ENCODE results near the gene CUEDC1. TPM values are rescaled to one million over a fixed set of nuclear protein-coding genes. Genes with fewer than 3 reads are reported as not detected.
"Not testable (repeated sequence)": the region's sequence is repeated elsewhere in the genome, so short reads cannot be mapped to it uniquely, and the experiment has no call there.

The CUEDC1 gene
- polyA plus RNA-seq, 1 donor: 48.8 TPM

DNA sequence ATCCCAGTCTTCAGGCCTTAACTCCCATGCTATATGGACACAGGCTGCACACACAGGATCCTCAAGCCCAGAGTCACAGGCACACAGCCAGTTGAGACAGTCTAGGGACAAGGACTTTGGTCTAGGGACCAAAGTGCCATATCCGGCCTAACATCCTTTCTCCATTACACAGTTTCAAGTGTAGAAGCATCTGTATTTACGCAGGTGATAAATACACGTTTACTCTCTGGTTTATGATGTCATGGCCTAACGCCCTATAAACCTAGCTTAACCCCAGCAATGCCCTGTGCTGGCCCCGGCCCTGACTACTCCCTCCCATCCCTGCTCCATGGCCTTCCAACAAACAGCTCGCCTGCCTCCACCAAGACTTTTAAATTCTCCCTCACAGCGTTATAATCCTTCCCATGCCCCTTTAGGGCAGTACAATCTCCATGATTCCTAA, 17.1 kb downstream of the CUEDC1 start:
- no peak for DNase-seq (ENCODE audit: low read depth)

DNA sequence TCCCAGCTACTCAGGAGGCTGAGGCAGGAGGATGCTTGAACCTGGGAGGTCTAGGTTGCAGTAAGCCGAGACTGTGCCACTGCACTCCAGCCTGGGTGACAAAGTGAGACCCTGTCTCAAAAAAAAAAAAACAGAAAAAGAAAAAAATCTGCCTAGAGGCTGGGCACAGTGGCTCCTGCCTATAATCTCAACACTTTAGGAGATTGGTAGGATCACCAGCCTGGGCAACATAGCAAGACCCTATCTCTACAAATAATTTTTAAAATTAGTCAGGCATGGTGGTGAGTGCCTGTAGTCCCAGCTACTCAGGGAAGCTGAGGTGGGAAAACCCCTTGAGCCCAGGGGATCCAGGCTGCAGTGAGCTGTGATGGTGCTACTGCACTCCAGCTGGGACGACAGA, 17.7 kb downstream of the CUEDC1 start:
- no peak for DNase-seq (ENCODE audit: low read depth)

DNA sequence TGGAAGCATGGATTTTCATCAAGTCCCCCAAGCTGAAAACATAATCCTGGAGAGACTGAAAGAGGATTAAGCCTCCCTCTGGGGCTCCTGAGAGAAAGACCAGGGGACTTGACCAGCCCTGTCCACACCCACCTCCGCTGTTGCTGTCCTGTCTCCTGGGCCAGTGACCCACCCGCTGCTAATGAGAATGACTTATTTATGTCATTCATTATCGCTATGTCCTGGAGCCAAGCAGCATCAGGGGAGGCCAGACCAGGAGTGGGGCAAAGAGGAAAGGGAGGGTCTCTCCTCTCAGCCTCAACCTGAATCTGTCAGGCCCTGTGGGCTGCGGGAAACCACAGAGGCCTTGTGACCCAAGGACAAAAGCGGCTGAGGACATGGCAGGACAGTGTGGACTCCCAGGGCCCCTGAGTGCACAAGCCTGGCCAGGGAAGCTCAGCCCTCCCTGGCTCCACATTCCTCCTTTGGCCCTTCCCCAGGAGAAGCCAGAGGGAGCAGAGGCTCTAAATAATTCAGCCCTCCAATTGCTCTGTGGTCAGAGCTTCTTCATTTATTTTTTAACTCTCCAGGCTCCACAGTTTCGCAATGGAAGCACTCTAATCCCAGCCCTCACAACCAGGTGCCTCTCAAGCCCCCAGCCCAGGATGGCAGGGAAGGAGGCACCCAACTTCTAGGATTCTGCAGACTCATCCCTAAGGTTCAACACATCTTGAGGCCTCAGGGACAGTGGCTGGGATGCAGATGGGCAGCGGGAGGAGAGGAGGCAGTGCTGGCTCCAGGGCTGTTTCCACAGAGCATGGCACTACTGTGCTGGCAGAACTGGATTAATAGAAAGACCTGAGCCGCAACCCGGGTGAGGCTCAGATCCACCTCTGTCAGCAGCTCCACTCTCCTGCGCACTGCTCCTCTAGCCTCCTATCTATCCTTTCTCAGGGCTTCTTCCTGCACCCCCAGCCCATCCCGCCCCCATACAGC, 19.1 kb downstream of the CUEDC1 start:
- DNase-seq (ENCODE audit: low read depth): no peak

DNA sequence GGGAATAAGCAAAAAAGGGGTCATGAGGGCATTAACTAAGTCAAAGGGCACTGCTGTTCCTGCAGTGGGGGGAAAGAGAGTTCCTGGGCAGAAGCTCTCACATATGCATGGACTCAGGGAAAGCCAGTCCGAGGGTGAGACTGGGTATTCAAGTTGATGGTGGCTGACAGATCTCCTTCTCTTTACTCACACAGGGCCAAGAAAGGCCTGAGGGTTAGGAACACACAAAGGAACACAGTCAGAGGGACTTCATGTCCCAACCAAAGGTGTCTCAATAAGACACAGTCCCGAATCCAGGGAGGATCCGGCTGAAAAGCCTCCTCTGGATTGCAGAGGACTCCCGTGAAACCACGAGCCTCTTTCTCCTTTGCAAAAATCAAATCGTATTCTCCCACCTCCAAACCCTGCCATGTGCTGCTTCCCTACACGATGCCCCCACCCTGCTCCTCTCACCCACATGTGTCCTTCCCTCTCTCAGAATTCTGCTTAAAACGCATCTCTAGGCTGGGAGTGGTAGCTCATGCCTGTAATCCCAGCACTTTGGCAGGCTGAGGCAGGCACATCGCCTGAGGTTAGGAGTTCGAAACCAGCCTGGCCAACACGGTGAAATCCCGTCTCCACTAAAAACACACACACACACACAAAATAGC, 23.6 kb downstream of the CUEDC1 start:
- DNase-seq (ENCODE audit: low read depth): no peak

DNA sequence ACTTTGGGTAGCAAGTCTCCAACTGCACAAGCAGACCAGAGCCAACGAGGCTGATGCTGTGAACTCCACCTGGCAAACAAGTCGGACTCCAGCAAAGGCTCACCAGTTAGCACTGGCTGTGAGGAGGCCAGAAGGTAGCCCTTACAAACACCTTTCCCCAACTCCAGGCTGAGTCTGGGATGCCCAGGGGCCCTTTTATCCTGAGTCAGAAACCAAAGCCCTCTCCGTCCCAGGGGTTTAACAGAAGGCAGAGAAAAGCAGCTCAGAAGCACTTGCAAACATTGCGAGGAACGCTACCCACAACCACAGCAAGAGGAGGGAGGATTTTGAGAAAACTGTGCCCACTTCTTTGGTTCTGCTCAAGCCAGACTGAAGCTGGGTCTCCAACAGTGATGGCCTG, 25.0 kb downstream of the CUEDC1 start:
- no peak for DNase-seq (ENCODE audit: low read depth)

DNA sequence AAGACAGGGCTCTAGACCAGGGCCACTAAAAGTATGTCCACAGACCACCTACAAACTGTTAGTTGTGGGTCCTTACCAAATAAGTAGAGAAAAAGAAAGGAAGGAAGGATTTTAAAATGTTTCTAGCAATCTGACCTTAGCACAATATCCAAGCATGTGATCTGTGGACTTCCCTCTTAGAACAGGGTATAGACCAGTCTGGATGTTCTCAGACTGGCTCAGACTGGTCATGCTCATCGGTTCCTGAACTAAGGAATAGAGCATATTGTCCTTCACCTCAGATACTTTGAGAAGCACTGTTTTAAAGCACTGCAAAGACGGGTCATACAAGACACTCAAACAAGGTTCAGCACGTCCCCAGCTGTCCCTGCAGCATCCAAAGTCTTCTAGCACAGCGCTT, 25.8 kb downstream of the CUEDC1 start:
- DNase-seq (ENCODE audit: low read depth): no peak

DNA sequence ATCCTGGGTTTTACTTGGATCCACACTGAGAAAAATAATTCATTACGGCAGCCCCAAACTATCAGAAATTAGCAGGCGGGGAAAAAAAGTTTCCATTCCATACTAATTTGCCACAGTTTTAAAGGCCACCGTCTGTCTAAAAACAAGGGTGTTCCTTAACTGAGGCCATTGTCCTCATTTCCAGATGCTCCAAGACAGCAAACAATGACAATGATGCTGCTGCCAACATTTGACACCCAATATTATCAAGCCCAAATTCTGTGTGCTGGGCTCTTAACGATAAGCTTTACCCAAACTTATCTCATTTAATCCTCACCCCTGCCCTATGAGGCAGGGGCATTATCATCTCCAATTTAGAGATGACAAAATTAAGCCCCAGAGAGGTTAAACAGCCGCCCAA, 26.3 kb downstream of the CUEDC1 start:
- DNase-seq (ENCODE audit: low read depth): no peak

DNA sequence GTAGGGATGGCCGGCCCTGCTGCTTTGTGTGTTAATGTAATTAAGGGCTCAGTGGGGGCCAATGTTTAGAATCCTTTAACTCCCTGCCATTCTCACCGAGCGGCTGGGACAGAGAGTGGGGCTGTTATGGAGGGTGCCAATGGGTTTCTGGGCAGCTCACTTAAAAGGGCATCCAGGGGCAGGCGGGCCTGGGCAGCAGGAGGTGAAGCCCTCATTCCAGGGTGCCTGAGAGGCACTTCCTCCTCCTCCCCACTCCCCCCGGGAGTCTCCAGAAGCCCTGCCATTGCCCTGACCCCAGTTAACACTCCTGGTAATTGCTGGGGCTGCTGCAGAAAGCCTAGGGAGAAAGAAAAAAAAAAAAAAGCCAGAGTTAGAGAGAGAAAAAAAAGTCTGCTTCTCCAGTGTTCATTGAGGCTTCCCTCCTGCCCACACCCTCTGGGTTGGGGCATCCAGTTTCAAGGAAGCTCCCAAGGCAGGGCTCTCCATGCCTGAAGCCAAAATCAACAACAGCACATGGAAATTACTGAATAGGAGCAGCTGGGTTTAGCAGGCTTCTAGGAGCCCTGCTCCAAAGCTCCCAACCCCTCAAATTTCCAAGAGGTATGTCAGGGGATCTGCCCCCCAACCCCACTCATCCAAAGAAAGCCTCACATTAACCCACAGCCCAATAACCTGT, 28.0 kb downstream of the CUEDC1 start:
- DNase-seq (ENCODE audit: low read depth): no peak

DNA sequence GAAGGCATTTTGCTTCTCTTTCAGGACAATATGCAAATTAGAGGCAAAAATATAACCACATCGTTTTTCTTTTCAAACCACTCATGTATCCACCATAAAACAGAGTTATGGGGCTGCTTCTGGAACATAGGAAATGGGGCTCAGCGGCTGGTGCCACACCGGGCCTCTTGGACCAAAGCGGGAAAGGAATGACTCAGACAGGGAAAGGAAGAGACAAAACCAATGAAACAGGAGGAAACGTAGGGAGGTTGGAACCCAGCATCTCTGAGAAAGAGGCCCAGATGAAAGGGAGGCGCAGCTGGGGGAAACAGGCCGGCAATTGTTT, 28.5 kb downstream of the CUEDC1 start:
- DNase-seq (ENCODE audit: low read depth): no peak

DNA sequence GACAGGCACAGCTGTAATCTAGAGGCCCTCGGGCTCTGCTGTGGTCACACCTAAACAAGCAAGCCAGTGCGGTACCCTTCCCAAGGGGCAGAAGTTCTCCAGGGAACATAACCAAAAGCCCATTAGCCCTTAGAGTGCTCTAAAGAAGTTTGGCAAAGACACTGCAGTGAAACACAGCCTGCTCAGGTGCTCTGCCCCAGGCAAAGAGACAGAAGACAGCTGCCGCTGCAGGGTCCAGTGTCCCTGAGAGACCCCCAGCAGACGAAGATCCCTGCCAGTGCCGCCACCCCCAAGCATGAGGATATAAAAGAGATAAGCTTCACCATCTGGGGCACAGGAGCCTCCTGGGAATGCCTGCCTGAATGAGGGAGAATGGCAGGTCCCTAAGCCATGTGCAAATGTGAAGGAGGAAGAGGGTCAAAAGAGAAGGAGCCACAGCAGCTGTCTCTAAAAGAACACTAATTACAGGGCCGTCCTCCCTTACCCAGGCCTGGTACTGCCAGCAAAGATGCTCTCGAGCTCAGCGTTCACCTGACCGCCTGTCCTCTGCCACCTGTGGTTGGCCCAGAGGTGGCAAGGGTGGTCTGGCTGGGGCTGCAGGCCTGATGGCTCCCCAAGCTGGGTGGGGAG, 29.7 kb downstream of the CUEDC1 start:
- no peak for DNase-seq (ENCODE audit: low read depth)

DNA sequence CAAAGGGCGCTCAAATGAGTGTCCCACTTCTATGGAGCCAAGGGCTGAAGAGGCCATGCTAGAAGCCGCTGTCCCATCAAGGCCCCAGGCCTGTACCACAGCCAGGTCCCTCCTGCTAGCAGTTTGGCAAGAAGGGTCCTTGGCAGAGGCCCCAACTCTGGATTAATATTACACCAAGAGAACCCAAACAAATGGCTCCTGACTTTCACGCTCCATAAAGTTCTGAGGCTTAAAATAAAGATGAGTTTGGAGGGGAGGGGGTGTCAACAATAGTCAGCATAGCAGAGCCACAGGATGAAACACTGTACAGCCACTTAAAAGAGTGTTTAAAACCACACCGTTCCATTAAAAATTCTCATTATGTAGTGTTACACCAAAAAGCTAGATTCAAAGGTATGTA, 30.5 kb downstream of the CUEDC1 start:
- DNase-seq (ENCODE audit: low read depth): no peak

DNA sequence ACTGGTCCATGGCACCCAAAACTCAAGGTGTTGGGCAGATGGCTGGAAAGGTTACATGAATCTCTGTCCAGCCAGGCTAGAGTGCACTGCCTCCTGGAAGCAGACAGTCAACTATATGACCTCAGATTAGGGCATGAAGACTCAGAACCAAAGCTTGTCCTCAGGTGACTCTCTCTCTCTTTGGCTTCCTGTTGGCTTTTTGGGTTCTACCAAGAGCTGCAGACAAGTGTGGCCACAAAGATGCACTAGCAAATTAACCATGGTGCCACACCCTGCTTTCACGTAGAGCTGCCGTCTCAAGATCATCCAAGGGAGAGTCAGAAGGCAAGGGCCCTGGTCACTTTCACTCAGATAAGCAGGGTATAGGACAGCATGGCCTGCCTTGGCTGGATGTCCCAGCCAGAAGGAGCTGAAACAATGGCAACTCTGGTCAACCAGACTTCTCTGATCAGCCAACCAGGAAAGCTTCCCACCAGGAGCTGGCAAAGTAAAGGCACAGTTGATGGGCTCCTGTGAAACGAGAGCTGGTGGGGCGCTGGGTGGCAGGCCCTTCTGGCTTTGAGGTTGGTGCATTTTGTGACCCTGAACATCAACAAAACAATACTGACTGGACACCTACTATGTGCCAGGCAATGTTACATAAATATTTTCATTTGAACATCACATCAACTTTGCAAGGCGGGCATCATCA, 31.9 kb downstream of the CUEDC1 start:
- no peak for DNase-seq (ENCODE audit: low read depth)

DNA sequence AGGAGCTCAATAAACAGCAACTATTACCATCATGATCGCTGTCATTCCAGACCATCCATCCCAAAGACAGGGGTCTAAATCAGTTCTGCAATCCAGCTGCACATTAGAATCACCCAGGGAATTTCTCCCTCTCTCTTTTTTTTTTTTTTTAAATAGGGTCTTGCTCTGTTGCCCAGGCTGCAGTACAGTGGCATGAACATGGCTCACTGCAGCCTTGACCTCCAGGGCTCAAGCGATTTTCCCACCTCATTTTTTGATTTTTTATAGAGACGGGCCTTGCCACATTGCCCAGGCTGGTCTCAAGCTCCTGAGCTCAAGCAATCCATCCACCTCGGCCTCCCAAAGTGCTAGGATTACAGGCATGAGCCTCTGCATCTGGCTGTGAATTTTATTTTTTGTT, 32.5 kb downstream of the CUEDC1 start:
- not testable (repeated sequence) for DNase-seq (ENCODE audit: low read depth)

DNA sequence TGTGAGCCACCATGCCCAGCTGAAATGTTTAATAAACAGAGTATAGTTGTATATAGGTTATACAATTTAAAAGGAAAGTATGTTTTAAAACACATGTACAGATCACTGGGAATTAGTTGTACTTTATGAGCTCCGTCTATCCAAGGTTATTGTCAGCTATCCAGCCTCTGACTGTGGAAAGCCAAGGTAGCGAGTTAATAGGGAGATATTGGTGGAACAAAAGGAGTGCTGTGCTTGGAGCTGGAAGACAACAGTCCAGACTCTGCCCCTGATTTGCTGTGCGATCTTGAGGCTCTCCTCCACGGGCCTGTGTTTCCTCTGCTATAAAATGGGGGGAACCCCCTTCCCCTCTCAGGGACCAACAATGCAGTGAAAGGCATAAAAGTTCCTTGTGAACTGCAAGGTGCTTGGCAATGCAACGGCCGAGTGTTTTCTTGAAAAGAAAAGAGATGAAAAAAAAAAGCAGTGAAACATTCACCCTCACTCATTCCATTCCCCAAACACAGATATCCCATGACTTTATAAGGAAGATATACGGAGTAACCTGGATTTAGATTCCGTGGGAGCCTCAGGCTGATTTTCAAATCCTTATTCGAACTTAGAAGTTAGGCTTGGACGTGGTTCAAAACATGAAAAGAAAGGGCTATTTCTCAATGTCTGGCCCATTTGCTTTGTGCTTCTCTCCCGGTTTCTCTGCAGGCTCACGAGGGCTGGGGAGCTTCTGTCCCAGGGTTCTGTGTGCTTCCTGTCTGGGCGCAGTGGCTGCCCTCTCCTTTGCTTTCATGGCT, 34.1 kb downstream of the CUEDC1 start:
- DNase-seq (ENCODE audit: low read depth): no peak

DNA sequence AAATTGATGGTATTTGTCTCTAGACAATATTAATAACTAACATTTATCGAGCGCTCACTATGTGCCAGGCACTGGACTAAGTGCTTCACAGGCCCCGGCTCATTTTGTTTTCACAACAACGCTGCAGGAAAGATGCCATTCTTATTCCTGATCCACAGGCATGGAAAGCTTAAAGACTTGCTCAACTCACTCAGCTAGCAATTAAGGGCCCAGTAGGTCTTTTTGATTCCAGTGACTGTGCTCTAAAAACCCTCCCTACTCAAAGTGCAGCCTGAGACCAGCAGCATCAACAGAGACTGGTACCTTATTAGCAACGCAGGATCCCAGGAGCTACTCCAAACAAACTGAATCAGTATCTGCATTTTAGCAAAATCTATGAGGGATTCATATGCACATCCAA, 35.3 kb downstream of the CUEDC1 start:
- no peak for DNase-seq (ENCODE audit: low read depth)

DNA sequence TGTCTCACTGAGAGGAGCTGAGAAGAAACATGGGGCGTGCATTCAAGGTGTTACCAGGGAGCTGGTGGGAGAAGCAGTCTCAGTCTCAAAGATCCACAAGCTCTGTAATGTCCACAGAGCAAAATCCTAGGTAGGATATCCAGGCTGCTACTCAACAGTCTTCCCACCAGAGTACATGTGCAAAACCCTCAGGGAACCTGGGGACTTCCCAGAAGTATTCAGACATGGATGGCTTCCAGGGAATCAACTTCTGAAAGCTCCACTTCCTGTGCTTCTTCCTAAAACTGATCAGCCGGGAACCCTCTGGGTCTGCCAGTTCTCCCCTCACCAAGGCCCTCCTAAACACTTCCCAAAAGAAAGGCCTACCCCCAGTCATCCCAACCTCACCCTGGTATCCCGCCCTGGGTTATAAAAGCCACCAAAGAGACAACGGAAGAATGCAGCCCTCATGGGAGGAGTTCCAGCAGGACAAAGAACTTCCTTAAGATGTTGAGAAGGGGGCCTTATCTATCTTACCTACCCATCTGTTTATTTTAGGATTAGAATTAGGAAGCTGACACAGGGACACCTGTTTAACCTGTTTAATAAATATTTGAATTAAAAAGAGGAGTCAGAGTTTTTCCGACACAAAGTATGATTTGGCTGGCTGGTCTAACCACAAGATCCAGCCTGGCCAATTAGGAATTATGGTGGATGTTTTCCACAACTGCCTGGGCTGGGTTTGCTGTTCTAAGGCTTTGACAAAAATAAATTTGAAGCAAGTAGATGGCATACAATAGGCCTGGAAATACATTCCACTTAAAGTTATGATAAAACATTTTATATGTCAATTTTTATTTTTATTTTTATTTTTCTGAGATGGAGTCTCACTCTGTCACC, 37.0 kb downstream of the CUEDC1 start:
- no peak for DNase-seq (ENCODE audit: low read depth)

DNA sequence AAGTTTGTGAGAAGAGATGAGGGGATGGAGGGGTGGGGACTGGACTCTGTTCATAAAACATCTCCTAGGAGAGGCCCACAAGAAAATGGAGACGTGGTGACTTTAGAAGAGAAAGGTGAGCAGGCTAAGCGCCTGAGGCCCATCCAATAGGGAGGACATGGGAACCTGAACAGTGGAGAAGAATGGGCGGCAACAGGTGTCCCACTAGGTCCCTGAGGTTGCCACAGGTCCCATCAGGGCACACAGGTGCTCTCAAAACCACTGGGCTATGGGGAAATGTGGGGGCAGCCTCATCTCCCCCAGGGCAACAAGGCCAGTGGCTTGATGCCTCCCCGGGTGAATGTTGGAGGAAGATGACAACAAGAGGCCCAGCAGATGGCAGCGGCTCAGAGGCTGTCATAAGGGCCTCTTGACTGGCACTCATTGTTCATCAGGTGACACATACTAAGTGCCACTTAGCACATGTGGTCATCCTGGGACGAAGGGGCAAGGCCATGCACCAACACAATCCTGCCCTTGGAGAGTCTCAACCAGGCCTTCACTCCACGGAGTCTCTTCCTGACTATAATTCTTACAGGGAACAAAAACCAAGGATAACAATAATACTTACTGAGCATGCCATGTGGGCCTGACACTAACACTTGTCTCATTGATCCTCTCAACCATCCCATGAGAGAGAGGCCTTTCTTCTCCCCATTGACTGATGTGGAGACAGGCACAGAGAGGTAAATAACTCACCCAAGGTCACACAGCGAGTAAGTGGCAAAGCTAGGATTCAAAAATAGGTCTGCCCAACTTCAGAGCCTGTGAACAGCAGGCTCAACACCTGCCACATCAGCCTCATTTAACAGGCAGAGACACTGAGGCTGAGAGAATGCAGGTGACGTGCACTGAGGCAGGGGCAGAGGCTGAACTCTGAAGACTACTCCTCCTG, 38.0 kb downstream of the CUEDC1 start:
- no peak for DNase-seq (ENCODE audit: low read depth)

DNA sequence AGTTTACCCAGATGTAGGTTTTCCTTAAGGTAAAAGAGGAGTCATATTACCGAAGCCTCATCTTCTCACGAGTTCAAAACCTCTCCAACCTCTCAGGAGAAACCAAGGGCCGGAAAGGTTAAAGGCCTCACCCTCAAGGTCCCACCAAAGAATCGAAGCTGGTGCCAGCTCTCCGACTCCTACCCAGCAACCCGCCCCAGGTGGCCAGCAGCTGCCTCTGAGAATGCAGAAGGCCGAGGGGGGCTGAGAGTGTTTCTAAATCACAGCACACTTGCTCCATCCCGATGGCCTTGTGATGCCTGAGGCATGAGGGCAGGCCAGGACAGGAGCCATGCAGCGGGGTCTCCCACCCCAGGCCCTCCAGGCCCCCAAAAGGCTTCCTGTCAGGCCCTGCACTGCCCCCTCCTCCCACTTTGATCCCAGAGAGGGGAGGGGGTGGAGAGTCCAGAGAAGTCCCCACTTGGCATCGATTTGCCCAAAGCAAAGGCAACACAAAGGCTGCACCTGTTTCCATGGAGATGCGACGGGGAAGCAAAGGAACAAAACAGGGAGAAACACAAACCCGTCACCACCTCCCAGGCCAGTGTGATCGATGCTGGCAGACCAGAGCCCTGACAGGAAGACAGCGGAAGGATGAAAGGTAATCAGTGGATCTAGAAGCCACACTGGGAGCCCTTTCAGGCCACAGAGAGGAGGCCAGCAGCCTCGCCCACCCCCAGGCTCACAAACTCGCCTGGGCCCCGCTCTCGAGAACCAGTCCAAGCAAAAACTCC, 39.0 kb downstream of the CUEDC1 start:
- no peak for DNase-seq (ENCODE audit: low read depth)

All from forelimb muscle (tissue), 1 donor.